Measurements from ENCODE around the gene SNRPD3. TPM values are rescaled to one million over a fixed set of nuclear protein-coding genes. Genes with fewer than 3 reads are reported as not detected.
"Not testable (repeated sequence)": the region's sequence is repeated elsewhere in the genome, so short reads cannot be mapped to it uniquely, and the experiment has no call there.

SNRPD3 gene
- total RNA-seq, 4 donors from 2014 or later: 98.4 to 138 (median 104) TPM

GRCh38 chr22:24550028-24550901 is 5.5 kb upstream of the SNRPD3 start:
- no peaks in the 10 kb centered on the region for H3K9me3 ChIP-seq
- peaks cover 0 to 56% (median 19%) of the 10 kb centered on the region in 3 donors for H3K4me1 ChIP-seq
- H3K27ac ChIP-seq: no peak overlapping the region
- H3K27me3 ChIP-seq: no peaks in the 10 kb centered on the region
- TF ChIP-seq CTCF (IDR thresholded peaks at IDR 0.05) (no peak), POLR2A (IDR thresholded peaks at IDR 0.05) (no peak), EP300 (IDR thresholded peaks at IDR 0.05) (no peak), POLR2AphosphoS5 (IDR thresholded peaks at IDR 0.05) (no peak)
- H3K4me3 ChIP-seq: no peak overlapping the region
- peaks cover 0 to 56% of the 10 kb centered on the region in 2 donors for H3K36me3 ChIP-seq
- ATAC-seq: no peak
- WGBS, 2 donors (ENCODE audit: low coverage in 1 of 2): 79 to 82% methylated on average over 4 to 8 of the region's 8 CpGs

- TF ChIP-seq CTCF (IDR thresholded peaks at IDR 0.05) (no peak), POLR2AphosphoS5 (IDR thresholded peaks at IDR 0.05) (no peak), EP300 (IDR thresholded peaks at IDR 0.05) (no peak), POLR2A (IDR thresholded peaks at IDR 0.05) (no peak)
- Histone ChIP-seq H3K36me3 (peaks cover 0 to 53% of the 10 kb centered on the region in 2 donors), H3K27me3 (no peaks in the 10 kb centered on the region), H3K9me3 (no peaks in the 10 kb centered on the region), H3K4me3 (no peak overlapping the region), H3K4me1 (peaks cover 0 to 49% (median 17%) of the 10 kb centered on the region in 3 donors), H3K27ac (no peak overlapping the region)
- WGBS, 2 donors (ENCODE audit: low coverage in 1 of 2): 83 to 89% methylated on average over 4 of the region's 6 CpGs
- no peak for ATAC-seq
Measured at GRCh38 chr22:24550902-24551435, 4.8 kb upstream of the SNRPD3 start.

GRCh38 chr22:24552503-24553286 is 3.1 kb upstream of the SNRPD3 start:
- ATAC-seq, H3K9me3 ChIP-seq, H3K4me3 ChIP-seq, H3K27me3 ChIP-seq: not testable (repeated sequence)
- 55 to 76% methylated on average over 2 to 4 of the region's 10 CpGs for WGBS, 2 donors (ENCODE audit: low coverage in 1 of 2)
- Histone ChIP-seq H3K36me3 (peaks cover 0 to 40% of the 10 kb centered on the region in 2 donors), H3K27ac (peak overlapping the region in 3 of 4 donors; percentile 95 to 98 (median 96)), H3K4me1 (peaks cover 2 to 64% (median 24%) of the 10 kb centered on the region in 3 donors)

- Histone ChIP-seq H3K27me3 (no peaks in the 10 kb centered on the region), H3K27ac (peak overlapping the region; percentile 73 to 98 (median 96)), H3K9me3 (no peaks in the 10 kb centered on the region), H3K4me1 (peaks cover 2 to 74% (median 24%) of the 10 kb centered on the region in 3 donors), H3K36me3 (peaks cover 0 to 40% of the 10 kb centered on the region in 2 donors), H3K4me3 (peak overlapping the region; percentile 58 to 98)
- TF ChIP-seq POLR2AphosphoS5 (IDR thresholded peaks at IDR 0.05): no peak
- no peak for TF ChIP-seq EP300 (IDR thresholded peaks at IDR 0.05)
- TF ChIP-seq POLR2A (IDR thresholded peaks at IDR 0.05): no peak
- TF ChIP-seq CTCF (IDR thresholded peaks at IDR 0.05): no peak
- no peak for ATAC-seq
- WGBS, 2 donors (ENCODE audit: low coverage in 1 of 2): 22% methylated on average over 7 of the region's 12 CpGs; no CpG with 5 or more reads in 1 of the 2 donors
Measured at GRCh38 chr22:24553597-24554312, 2.0 kb upstream of the SNRPD3 start.
